ENCODE measurements around the gene FAM110D.

DNA sequence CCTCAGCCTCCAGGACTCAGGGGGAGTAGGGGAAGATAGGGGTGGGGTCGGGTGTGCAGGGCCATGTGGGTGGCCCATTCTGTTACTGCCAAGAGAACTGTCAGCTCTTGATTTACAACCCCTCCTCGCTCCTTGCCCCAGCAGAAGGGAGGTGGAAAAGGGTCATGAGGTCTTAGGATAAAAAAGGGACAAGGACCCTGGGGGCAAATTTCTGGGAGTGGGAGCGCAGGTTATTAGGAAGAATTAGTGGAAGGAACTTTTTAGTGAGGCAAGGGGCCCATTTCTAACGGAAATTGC lies 812 bp downstream of the FAM110D start:
- TF ChIP-seq EP300 (IDR thresholded peaks at IDR 0.05), result no peak
- TF ChIP-seq, protein P1, sequence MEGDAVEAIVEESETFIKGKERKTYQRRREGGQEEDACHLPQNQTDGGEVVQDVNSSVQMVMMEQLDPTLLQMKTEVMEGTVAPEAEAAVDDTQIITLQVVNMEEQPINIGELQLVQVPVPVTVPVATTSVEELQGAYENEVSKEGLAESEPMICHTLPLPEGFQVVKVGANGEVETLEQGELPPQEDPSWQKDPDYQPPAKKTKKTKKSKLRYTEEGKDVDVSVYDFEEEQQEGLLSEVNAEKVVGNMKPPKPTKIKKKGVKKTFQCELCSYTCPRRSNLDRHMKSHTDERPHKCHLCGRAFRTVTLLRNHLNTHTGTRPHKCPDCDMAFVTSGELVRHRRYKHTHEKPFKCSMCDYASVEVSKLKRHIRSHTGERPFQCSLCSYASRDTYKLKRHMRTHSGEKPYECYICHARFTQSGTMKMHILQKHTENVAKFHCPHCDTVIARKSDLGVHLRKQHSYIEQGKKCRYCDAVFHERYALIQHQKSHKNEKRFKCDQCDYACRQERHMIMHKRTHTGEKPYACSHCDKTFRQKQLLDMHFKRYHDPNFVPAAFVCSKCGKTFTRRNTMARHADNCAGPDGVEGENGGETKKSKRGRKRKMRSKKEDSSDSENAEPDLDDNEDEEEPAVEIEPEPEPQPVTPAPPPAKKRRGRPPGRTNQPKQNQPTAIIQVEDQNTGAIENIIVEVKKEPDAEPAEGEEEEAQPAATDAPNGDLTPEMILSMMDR (IDR thresholded peaks at IDR 0.05), result no peak
- TF ChIP-seq POLR2AphosphoS5 (IDR thresholded peaks at IDR 0.05), result no peak
- no peak for TF ChIP-seq POLR2A (IDR thresholded peaks at IDR 0.05)

Data from suprapubic skin (tissue), 4 donors.